ENCODE measurements around the gene TTC28.
"Not testable (repeated sequence)": the region's sequence is repeated elsewhere in the genome, so short reads cannot be mapped to it uniquely, and the experiment has no call there.

Gene TTC28

DNA sequence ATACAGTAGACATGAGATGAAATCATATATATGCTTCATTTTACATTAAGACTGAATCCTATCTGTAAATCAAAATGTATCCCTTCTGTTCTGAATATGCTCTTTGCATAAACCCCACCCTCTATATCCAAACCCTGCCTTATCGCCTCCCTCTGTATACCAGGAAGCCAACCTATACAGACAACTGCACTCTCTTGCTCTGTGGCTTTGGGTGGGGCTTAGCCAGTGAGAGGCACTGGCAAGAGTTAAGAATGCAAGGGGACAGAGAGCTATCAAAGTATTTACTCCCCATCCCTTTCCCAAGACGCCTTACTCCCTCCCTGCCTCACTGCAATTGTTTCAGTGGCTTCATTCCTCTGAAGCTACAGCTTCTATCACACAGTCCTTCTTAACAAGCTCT, 309.8 kb downstream of the TTC28 start:
- in situ Hi-C loops (cut with MboI; ENCODE audit: low sequenced_read_pairs): no loop called here

DNA sequence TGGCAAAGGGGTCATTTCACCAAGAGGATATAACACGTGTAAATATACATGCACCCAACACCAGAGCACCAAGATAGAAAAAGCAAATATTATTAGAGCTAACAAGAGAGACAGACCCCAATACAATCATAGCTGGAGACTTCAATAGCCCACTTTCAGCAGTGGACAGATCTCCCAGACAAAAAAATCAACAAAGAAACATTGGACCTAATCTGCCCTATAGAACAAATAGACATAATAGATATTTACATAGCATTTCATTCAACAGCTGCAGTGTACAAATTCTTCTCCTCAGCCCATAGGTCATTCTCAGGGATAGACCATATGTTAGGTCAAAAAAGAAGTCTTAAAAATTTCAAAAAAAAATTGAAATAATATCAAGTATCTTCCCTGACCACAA, 312.8 kb downstream of the TTC28 start:
- in situ Hi-C loops (cut with MboI; ENCODE audit: low sequenced_read_pairs): no loop called here

DNA sequence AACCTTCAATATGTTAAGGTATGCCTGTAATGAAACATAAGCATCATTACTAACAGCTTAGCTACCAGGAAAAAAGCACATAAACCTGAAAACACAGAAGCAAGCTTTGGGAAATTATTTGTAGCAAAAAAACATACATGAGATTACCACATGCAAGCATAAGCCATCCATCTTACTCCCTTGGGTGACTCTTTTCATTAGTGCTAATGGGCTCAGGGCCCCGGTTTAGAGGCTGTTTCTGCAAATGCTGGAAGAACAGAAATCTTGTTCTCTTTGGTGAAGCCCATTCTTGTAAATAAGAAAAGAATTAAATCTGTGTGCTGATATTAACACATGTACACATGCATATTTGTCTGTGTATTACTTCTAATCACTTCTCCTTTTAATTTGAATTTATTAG, 314.3 kb downstream of the TTC28 start:
- in situ Hi-C loops (cut with MboI; ENCODE audit: low sequenced_read_pairs): no loop called here

DNA sequence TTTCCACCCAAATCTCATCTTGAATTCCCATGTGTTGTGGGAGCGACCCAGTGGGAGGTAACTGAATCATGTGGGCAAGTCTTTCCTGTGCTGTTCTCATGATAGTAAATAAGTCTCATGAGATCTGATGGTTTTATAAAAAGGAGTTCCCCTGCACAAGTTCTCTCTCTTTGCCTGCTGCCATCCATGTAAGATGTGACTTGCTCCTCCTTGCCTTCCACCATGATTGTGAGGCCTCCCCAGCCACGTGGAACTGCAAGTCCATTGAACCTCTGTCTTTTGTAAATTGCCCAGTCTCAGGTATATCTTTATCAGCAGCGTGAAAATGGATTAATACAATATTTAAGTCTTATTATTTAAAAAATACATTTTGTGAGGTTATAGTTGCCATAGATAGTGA, 315.5 kb downstream of the TTC28 start:
- in situ Hi-C loops (cut with MboI; ENCODE audit: low sequenced_read_pairs): not testable (repeated sequence)

DNA sequence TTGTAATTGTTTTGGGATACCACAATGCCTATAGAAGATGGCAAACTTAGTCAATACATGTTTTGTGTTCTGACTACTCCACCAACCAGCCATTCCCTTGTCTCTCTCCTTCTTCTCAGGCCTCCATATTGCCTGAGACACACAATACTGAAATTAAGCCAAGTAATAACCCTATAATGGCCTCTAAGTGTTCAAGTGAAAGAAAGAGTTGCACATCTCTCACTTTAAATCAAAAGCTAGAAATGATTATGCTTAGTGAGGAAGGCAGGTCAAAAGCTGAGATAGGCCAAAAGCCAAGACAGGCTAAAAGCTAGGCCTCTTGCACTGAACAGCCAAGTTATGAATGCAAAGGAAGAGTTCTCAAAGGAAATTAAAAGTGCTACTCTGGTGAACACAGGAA, 318.7 kb downstream of the TTC28 start:
- in situ Hi-C loops (cut with MboI; ENCODE audit: low sequenced_read_pairs): no loop called here

DNA sequence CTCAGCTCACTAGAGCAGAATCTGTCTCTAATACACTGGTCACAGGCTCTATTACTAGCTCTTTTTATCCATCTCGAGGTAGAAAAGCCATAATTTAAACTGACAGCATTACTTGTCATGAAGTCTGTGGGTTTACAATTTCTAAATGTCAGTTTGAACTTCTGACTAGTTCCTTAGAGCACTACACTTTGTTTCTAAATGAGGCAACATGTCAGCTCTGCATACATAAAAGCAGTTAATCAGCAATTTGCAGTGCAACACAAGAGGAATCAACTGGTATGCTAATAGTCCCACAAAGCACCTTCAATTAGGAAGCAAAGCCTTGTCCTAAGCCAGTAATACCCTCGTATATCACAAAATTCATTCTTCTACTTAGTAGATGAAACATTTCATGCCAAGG, 321.3 kb downstream of the TTC28 start:
- in situ Hi-C loops (cut with MboI; ENCODE audit: low sequenced_read_pairs): no loop called here

DNA sequence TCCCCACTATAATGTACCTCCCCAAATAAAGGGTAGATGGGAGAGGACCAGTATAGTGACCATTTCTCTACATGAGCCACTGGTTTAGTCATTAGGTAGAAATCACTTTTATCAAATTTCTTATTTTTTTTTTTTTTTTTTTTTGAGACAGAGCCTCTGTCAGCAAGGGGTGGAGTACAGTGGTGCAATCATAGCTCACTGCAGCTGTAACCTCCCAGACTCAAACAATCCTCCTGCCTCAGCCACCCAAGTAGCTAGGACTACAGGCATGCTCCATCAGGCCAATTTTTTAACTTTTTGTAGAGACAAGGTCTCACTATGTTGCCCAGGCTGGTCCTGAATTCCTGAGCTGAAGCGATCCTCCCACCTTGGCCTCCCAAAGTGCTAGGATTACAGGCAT, 322.4 kb downstream of the TTC28 start:
- in situ Hi-C loops (cut with MboI; ENCODE audit: low sequenced_read_pairs): no loop called here

DNA sequence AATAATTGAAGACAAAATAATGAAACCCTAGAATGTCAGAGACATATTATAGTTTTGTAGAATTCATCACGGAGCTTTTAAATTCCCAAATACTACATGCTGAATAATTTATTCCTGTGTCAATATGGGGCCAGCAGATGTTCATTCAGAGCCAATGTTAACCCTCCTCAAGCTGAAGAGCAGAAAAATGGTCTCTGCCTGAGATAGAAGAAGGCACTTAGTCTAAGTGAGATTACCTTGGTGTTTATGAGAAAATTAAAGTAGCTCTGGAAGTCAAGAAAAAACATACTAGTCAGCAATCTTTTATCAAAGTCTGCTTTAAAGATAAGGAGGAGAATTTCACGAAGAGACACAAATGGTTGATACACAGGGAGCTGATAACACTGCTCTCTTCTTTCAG, 328.2 kb downstream of the TTC28 start:
- in situ Hi-C loops (cut with MboI; ENCODE audit: low sequenced_read_pairs): no loop called here

DNA sequence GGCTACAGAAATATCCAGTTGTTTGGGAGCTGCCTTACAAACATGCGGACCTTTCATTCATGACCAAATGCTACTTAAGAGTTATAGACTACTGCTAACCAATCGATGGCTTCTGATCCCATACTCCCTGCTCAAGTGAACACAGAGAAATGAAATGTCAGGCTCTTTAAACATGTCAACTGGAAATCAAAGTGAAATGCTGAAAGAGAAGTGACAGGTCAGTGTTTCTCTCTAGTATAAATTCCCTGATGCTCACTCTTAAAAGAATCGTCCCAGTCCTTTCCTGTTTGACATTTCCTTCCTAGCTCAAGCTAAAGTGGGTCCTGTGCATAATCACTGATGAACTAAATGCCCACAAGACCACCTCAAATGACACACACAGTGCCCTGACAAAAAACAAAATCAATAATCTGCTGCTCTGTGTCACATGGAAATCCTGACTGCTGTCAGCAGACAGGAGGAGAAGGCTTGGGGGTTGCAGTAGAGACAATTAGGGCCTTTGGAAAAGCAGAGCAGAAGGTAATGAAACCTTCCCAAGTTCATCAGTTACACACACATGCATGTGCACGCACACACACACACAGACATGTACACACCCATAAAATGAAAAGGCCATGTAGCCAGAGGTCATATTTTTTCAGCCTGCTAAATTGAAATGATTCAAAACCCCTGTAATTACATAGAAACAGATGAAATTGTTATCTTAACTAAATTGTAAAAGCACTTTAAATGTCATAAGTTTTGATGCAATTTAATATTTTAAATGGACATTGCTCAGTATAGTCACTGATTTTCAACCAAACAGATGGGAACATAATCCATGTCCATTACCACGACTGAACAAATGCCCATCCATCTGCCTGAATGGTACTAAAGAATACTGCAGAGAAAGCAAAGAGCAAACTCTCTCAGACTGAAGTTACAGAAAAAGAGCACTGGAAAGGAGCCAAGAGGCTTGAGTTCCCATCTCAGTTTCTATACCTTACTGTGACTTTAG, 330.7 kb downstream of the TTC28 start:
- in situ Hi-C loops (cut with MboI; ENCODE audit: low sequenced_read_pairs): no loop called here

DNA sequence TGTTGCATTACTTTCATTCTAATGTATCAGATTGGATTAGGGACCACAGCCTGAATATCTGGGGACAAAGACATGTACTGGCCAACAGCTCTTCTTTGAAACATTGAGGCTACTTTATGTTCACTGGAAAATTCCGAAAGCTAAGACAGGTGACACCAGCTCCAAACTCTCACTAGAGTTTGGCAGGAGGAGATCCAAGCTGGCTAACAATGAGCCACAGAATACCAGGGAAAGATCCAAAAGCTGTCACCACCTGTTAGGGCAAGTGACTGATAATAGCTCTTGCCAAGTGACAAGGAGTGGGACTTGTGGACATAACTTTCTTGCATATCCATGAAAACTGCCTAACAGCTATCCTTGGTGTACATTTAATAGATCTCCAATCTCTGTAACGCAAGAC, 333.3 kb downstream of the TTC28 start:
- in situ Hi-C loops (cut with MboI; ENCODE audit: low sequenced_read_pairs): no loop called here

DNA sequence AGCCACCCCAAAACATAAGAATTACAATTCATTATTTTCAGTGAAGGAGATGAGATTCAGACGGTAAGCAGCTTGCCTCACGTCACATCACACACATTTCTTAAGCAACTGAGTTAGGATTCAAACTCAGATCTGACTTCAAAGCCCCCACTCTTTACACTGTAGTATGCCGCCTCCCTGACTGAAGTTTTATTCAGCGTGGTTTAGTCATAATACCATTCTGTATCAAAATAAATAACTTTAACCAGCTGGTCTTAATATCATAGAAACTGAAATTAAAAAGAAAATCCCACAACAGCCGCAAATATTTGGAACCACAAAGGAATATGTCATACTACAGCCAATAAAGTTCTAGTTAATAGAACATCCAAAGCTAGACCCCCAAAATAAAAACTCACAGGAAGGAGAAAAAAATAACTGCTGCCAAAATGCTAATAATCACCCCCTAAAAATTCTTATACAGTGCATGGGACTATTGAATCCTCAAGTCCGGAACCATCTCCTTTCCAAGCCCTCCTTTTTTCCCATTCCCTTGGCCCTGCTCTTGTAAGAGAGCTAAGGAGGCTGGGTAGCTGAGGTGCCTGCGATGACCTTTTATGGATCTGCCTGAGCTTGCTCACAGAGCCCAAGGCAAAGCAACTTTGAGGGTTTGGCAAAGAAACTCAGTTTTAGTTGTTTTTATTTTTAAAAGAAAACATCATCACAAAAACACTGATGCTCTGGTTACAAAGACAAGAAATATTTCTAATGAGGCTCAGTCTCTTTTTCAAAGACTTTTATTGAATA, 334.5 kb downstream of the TTC28 start:
- in situ Hi-C loops (cut with MboI; ENCODE audit: low sequenced_read_pairs): no loop called here

DNA sequence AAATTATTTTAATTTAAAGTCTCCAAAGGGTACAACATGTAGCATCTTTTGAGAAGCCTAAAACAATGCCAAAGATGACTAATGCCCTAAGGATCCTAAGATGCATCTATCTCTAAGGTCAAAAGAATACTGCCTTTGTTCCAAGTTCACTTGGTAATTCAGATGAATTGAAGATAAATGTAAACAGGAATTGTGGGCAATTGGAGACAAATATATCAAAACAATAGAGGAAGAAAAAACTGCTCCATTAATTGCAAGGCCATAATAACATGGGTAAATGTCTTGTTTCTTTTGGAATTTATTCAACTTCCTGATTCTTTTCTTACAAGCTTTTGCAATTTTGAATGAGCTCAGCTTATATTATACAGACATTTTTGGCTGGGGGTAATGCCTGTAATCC, 338.6 kb downstream of the TTC28 start:
- in situ Hi-C loops (cut with MboI; ENCODE audit: low sequenced_read_pairs): no loop called here

DNA sequence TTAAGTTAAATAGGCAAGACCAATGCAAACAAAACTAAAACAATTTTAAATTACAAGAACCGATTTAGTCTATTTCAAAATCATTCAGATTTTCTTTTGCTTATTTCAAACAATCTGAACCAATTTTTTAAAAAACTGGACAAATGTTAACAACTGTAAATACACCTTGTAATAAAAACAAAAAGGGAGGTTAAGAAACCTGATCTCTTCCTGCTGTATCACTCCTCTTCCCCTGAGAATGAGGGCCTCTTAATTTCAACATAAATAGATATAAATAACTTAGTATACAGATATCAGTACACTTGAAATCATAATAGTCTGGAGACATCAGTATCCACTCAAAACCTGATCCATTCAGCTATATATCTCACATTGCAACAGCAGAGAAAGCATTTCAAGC, 346.6 kb downstream of the TTC28 start:
- in situ Hi-C loops (cut with MboI; ENCODE audit: low sequenced_read_pairs): no loop called here

DNA sequence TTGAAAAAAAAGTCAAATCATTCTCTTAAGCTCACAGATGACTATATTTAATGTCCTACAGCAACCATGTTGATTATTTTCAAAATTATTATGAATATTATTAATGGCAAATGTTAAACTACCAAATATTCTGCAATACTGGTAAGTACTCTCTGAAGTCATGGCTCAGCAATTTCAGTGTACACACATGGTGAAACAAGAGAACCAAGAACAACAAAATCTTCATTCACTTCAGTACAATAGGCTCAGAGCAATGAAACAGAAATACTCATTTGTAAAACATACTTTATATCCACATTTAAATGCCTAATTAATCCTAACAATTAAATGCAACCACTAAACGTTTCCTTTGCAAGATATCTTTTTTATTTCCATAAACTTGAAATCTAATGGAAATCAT, 347.2 kb downstream of the TTC28 start:
- in situ Hi-C loops (cut with MboI; ENCODE audit: low sequenced_read_pairs): no loop called here

DNA sequence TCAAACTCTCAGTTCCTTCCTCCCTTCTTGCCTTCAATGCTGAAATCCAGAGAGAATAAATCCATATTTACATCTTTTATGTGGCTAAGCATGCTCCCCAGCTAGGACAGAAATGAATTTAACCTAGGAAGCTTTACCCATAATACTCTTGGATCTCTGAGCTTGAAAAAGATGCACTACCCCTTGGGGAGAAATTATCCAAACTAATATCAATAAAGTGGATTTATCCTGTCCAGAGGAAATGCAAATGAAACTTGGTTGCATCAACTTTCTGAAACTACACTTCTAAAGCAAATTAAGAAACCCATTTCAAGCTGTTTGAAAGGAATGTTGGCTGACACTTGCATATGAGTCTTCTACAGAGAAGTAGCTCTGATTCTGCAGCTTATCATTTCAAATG, 347.9 kb downstream of the TTC28 start:
- in situ Hi-C loops (cut with MboI; ENCODE audit: low sequenced_read_pairs): no loop called here

DNA sequence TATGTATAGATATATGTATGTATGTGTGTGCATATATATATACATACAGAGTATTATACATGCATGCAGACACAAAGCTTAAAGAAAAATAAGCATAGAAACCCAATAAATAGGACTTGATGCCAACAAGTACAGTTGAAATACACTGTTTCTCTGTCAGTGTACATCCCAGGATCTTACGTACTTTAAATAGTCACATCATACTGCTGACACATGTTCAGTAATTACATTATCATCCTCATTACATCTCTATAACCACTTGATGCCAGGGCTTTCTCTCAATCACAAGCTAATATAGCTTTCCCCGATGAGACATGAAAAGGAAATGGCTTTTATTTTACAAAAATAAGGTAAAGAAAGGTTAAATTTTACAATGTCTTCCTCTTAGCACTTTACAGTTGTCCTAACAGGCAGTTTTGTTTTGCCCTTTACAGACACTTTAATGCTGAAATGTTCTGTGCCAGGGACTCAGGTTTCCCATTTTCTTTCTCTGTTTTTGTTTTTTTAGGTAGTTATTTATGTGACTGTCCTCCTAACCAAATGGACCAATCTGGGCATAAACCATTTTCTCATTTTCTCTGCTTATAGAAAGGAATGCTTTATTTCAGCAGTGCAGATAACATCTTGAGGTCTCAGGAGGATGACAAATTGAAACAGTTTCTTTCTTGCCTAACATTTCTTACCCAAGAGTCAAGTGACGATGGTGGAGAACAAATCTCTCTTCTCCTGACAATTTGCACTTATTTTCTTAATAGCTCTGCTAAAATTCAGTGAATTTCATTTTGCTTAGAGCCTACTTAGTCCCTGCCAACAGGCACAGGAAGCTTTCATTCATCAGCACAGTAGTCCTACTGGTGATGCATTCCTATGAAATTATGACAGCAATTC, 350.2 kb downstream of the TTC28 start:
- in situ Hi-C loops (cut with MboI; ENCODE audit: low sequenced_read_pairs): no loop called here

DNA sequence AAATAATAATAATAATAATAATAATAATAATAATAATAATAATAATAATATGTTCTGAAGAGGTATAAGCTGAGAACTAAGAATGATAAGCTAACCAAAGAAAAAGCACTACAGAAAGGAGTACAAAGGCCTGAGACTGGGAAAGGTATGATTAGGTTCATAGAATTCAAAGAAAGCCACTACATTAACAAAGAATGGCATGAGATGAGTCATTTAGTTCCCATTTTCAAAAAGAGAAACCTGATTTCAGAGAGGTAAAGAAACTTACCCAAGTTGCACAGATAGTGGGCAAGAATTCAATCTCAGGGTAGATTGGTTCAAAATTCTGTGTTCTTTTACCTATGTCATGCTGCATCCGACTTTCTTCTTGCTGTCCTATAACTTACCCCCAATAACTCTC, 350.9 kb downstream of the TTC28 start:
- in situ Hi-C loops (cut with MboI; ENCODE audit: low sequenced_read_pairs): no loop called here

DNA sequence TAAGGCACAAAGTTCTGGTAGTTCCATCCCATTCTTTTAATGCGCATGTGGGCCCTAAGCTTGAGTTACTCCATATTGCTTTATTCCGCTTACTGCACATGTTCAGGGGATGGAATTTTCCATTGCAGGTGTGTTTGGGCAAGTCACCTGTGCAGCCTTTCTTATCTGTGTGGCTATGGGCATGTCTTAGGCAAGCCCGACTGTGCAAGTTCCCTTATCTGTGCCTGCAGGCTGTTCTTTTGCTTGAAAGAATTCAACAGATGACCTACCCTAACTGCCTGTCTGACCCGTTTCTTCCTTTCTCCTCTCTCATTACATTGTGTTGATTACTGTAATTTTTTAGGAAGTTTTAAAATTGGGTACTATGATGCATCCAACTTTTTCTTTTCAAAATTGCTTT, 363.6 kb downstream of the TTC28 start:
- in situ Hi-C loops (cut with MboI; ENCODE audit: low sequenced_read_pairs): no loop called here

DNA sequence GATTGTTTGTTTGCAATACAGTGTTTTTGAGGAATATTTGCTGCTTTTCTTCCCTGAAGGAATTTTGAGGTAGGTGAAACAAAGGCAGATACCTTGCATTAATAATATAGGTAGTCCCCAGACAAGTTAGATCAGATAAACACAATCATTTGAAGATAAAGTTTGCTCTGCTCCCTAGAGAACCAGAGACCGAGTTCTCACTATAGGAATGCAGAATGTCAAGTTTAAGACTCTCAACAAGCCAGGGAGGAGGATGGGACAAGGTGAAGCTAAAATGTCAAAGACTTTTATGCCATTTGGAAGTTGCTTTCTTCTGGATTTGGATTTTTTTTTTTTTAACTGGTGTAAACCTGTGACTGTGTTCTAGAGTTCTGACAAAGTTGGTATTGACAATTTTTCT, 364.7 kb downstream of the TTC28 start:
- in situ Hi-C loops (cut with MboI; ENCODE audit: low sequenced_read_pairs): no loop called here

DNA sequence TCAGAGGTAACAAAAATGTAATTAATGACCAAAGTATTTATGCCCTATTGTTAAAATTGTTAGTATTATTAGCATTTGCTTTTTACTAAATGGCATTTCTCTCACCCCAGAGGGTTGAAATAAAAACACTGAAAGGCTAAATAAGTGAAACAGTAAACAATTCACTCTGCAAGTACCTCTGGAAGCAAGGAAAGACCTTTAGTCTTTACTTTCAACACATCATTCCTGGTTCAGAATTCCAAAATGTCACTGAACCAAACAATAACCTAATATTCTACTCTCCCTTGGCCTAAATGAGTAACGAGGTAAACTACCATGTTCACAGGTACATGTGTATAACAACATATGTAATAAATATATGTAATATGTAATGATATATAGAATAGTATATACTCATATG, 369.3 kb downstream of the TTC28 start:
- in situ Hi-C loops (cut with MboI; ENCODE audit: low sequenced_read_pairs): no loop called here

DNA sequence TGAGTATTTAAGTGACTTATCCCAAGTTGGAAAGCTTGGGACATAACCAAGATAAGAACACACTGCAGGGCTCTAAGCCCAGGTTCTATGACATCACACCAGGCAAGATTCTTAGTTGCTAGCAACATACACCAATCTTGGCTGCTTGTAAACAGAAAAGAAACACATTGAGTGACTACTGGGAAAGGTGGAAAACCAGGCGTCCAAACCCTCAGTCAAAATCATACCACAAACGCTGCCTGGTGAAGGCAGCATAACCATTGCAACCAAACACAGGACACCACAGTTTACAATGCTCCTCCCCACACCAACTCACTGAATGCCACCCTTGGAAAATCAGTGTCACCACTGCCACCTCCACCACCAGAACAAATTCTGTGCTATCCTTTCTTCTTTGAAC, 379.9 kb downstream of the TTC28 start:
- in situ Hi-C loops (cut with MboI; ENCODE audit: low sequenced_read_pairs): no loop called here
